GM23338 (cell line): ENCODE measurements around the gene TCN2. TPM values are rescaled to one million over a fixed set of nuclear protein-coding genes. Genes with fewer than 3 reads are reported as not detected.

ENCODE experiments used
- ATAC-seq: fragments of 200-7000 bp; cut with Tn5 transposase; 3 replicates; pipeline ENCODE4 v1.9.1; 2020
- DNase-seq: peaks from one replicate; pipeline ENCODE4 v3.0.0-alpha.2; 2015; ENCODE audit warnings: low spot score
- H2AFZ ChIP-seq: fragments of 200-600 bp; sonication (generic); 2 replicates; pipeline ENCODE4 v1.8.0; 2016; ENCODE audit warnings: antibody characterized with exemption, mild to moderate bottlenecking, moderate library complexity
- H3F3A ChIP-seq: fragments of 200-600 bp; sonication (generic); replicated peaks from 2 replicates; pipeline ENCODE4 v1.8.0; 2017; ENCODE audit warnings: antibody characterized with exemption, mixed run types, low read depth
- H3K27ac ChIP-seq: fragments of 200-600 bp; sonication (generic); 2 replicates; pipeline ENCODE4 v1.6.1; 2016; ENCODE audit warnings: low read depth
- H3K27me3 ChIP-seq: fragments of 200-600 bp; sonication (generic); 2 replicates; pipeline ENCODE4 v1.8.0; 2016; ENCODE audit warnings: mild to moderate bottlenecking, mixed run types, moderate library complexity; ENCODE audit not compliant: insufficient read depth
- H3K36me3 ChIP-seq: fragments of 200-600 bp; sonication (generic); 2 replicates; pipeline ENCODE4 v1.8.0; 2016; ENCODE audit warnings: mild to moderate bottlenecking; ENCODE audit not compliant: insufficient read depth
- H3K4me1 ChIP-seq: fragments of 200-600 bp; sonication (generic); 2 replicates; pipeline ENCODE4 v1.8.0; 2016; ENCODE audit warnings: mild to moderate bottlenecking, moderate library complexity; ENCODE audit not compliant: insufficient read depth
- H3K4me2 ChIP-seq: fragments of 200-600 bp; sonication (generic); 2 replicates; pipeline ENCODE4 v1.7.1; 2017; ENCODE audit warnings: mixed run types
- H3K4me3 ChIP-seq: fragments of 200-600 bp; sonication (generic); 2 replicates; pipeline ENCODE4 v1.6.1; 2016; ENCODE audit warnings: mixed run types
- H3K79me2 ChIP-seq: fragments of 200-600 bp; sonication (generic); replicated peaks from 2 replicates; pipeline ENCODE4 v1.8.0; 2017; ENCODE audit warnings: mild to moderate bottlenecking; ENCODE audit not compliant: insufficient read depth
- H3K9me2 ChIP-seq: fragments of 200-600 bp; sonication (generic); 2 replicates; pipeline ENCODE4 v1.8.0; 2017; ENCODE audit not compliant: insufficient read depth
- H4K20me1 ChIP-seq: fragments of 200-600 bp; sonication (generic); replicated peaks from 2 replicates; pipeline ENCODE4 v1.8.0; 2017; ENCODE audit warnings: mild to moderate bottlenecking; ENCODE audit not compliant: insufficient read depth
- H3K27ac Mint-ChIP-seq: 2 replicates; pipeline ENCODE4 v1.8.0; 2020; ENCODE audit warnings: inconsistent platforms, mild to moderate bottlenecking, moderate library complexity, mixed read lengths
- H3K27me3 Mint-ChIP-seq: 3 replicates; pipeline ENCODE4 v1.8.0; 2022; ENCODE audit warnings: low read depth, mild to moderate bottlenecking, moderate library complexity, mixed read lengths, inconsistent platforms; ENCODE audit not compliant: insufficient read depth, poor library complexity
- H3K36me3 Mint-ChIP-seq: 3 replicates; pipeline ENCODE4 v1.8.0; 2021; ENCODE audit warnings: low read depth, mild to moderate bottlenecking, inconsistent platforms, moderate library complexity, mixed read lengths
- H3K4me1 Mint-ChIP-seq: 3 replicates; pipeline ENCODE4 v1.8.0; 2020; ENCODE audit warnings: mild to moderate bottlenecking, inconsistent platforms, mixed read lengths
- H3K4me3 Mint-ChIP-seq: 3 replicates; pipeline ENCODE4 v1.8.0; 2021; ENCODE audit warnings: moderate library complexity, mild to moderate bottlenecking, inconsistent platforms, mixed read lengths
- H3K9me3 Mint-ChIP-seq: 3 replicates; pipeline ENCODE4 v1.8.0; 2020; ENCODE audit warnings: moderate library complexity, mild to moderate bottlenecking, inconsistent platforms, mixed read lengths
- CREB1 ChIP-seq: fragments of 250-450 bp; sonication (Bioruptor Pico); IDR thresholded peaks from 2 replicates; pipeline ENCODE4 v1.5.0; 2020; ENCODE audit warnings: low read depth, mild to moderate bottlenecking, moderate library complexity
- EZH2 ChIP-seq: fragments of 200-600 bp; sonication (generic); IDR thresholded peaks from one replicate; pipeline ENCODE4 v1.8.0; 2017; ENCODE audit warnings: antibody characterized with exemption, mild to moderate bottlenecking, low read depth; ENCODE audit not compliant: unreplicated experiment
- EZH2phosphoT487 ChIP-seq: fragments of 200-600 bp; sonication (generic); IDR thresholded peaks from one replicate; pipeline ENCODE4 v1.8.1; 2018; ENCODE audit warnings: antibody characterized with exemption; ENCODE audit not compliant: unreplicated experiment
- JUNB ChIP-seq: IDR thresholded peaks from one replicate; pipeline ENCODE4 v1.6.1; 2016; ENCODE audit warnings: antibody characterized with exemption; ENCODE audit not compliant: unreplicated experiment
- NANOG ChIP-seq: IDR thresholded peaks from 2 replicates; pipeline ENCODE4 v1.6.1; 2016; ENCODE audit warnings: antibody characterized with exemption, borderline replicate concordance
- POLR2AphosphoS5 ChIP-seq: IDR thresholded peaks from 2 replicates; pipeline ENCODE4 v1.6.1; 2016; ENCODE audit warnings: antibody characterized with exemption, low read depth
- STAT1 ChIP-seq: IDR thresholded peaks from one replicate; pipeline ENCODE4 v1.6.1; 2016; ENCODE audit warnings: antibody characterized with exemption; ENCODE audit not compliant: unreplicated experiment
- polyA plus RNA-seq: library from polyadenylated mRNA; unstranded; fragments of >200 nt; fragmentation: Nextera tagmentation; extraction: Ambion mirVana; gene quantifications from 2 replicates; pipeline ENCODE4 v1.2.1, GENCODE V29; 2016
- total RNA-seq: library from RNA; depleted of rRNA; stranded (reverse); fragments of >200 nt; shearing (Covaris generic); gene quantifications from 2 replicates; pipeline ENCODE4 v1.2.3, GENCODE V29; 2014
- TF ChIP-seq, protein P1 (sequence below): fragments of 250-450 bp; sonication (Bioruptor Pico); IDR thresholded peaks from 2 replicates; pipeline ENCODE4 v1.5.0; 2020; ENCODE audit warnings: mild to moderate bottlenecking, moderate library complexity
- TF ChIP-seq, protein P2 (sequence below): IDR thresholded peaks from one replicate; pipeline ENCODE4 v1.6.1; 2018; ENCODE audit warnings: antibody characterized with exemption; ENCODE audit not compliant: unreplicated experiment
- TF ChIP-seq, protein P3 (sequence below), 2 experiments: fragments of 200-600 bp in 1 of 2; sonication (generic) in 1 of 2; conservative IDR thresholded peaks; 2 replicates each; pipeline versions ENCODE4 v1.5.1 to v1.6.1; 2016 to 2017; ENCODE audit warnings: antibody characterized with exemption in 2 of 2, low read depth in 2 of 2, mild to moderate bottlenecking in 2 of 2, moderate library complexity in 1 of 2

The TCN2 gene
- total and polyA plus RNA-seq, 2 experiments from 2014 or later: 12.9 to 38.1 TPM

DNA sequence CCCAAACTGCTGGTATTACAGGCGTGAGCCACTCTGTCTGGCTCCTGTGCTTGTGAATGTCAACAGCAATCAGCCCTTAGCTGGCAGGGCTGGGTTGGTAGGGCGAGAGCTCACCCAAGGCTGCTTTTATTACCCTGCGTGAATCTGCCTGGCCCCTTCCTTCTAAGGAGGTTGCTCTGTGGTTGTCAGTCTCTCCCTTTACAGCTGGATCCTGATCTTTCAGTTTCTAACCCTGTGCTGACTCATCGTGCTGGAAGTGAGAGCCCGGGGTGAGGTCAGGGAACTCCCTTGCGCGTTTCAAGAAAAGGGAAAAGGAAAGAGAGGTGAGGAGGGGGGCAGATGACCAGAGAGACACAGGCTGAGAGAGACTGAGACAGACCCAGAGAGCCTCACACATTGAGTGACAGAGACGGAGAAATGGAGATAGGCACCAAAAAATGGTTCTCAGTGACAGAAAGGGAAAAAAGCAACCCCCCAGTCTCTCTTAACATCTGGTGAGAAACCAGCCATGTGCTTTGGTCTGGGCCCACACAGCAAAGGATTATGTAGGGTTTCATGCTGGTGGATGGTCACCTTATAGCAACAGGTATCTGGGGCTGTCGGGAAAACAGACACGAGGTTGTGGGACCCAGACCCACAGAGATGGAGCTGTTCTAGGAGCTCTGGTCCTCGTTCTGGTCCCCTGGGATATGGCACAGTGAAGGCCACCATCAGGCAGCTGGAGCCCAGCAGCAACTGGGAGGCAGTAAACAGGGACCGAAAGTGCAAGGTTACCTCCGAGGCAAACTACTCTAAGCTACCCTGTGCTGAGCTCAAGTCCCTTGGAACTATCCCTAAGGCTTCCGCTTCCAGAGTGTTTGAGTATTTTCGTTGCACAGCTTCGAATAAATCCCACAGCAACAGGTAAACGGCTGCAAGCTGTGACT lies 2.5 kb downstream of the TCN2 start:
- TF ChIP-seq NANOG (no peak), STAT1 (no peak), CREB1 (CRISPR knock-in tag) (no peak), JUNB (no peak), EZH2phosphoT487 (no peak), EZH2 (no peak), POLR2AphosphoS5 (no peak)
- TF ChIP-seq, protein P1, sequence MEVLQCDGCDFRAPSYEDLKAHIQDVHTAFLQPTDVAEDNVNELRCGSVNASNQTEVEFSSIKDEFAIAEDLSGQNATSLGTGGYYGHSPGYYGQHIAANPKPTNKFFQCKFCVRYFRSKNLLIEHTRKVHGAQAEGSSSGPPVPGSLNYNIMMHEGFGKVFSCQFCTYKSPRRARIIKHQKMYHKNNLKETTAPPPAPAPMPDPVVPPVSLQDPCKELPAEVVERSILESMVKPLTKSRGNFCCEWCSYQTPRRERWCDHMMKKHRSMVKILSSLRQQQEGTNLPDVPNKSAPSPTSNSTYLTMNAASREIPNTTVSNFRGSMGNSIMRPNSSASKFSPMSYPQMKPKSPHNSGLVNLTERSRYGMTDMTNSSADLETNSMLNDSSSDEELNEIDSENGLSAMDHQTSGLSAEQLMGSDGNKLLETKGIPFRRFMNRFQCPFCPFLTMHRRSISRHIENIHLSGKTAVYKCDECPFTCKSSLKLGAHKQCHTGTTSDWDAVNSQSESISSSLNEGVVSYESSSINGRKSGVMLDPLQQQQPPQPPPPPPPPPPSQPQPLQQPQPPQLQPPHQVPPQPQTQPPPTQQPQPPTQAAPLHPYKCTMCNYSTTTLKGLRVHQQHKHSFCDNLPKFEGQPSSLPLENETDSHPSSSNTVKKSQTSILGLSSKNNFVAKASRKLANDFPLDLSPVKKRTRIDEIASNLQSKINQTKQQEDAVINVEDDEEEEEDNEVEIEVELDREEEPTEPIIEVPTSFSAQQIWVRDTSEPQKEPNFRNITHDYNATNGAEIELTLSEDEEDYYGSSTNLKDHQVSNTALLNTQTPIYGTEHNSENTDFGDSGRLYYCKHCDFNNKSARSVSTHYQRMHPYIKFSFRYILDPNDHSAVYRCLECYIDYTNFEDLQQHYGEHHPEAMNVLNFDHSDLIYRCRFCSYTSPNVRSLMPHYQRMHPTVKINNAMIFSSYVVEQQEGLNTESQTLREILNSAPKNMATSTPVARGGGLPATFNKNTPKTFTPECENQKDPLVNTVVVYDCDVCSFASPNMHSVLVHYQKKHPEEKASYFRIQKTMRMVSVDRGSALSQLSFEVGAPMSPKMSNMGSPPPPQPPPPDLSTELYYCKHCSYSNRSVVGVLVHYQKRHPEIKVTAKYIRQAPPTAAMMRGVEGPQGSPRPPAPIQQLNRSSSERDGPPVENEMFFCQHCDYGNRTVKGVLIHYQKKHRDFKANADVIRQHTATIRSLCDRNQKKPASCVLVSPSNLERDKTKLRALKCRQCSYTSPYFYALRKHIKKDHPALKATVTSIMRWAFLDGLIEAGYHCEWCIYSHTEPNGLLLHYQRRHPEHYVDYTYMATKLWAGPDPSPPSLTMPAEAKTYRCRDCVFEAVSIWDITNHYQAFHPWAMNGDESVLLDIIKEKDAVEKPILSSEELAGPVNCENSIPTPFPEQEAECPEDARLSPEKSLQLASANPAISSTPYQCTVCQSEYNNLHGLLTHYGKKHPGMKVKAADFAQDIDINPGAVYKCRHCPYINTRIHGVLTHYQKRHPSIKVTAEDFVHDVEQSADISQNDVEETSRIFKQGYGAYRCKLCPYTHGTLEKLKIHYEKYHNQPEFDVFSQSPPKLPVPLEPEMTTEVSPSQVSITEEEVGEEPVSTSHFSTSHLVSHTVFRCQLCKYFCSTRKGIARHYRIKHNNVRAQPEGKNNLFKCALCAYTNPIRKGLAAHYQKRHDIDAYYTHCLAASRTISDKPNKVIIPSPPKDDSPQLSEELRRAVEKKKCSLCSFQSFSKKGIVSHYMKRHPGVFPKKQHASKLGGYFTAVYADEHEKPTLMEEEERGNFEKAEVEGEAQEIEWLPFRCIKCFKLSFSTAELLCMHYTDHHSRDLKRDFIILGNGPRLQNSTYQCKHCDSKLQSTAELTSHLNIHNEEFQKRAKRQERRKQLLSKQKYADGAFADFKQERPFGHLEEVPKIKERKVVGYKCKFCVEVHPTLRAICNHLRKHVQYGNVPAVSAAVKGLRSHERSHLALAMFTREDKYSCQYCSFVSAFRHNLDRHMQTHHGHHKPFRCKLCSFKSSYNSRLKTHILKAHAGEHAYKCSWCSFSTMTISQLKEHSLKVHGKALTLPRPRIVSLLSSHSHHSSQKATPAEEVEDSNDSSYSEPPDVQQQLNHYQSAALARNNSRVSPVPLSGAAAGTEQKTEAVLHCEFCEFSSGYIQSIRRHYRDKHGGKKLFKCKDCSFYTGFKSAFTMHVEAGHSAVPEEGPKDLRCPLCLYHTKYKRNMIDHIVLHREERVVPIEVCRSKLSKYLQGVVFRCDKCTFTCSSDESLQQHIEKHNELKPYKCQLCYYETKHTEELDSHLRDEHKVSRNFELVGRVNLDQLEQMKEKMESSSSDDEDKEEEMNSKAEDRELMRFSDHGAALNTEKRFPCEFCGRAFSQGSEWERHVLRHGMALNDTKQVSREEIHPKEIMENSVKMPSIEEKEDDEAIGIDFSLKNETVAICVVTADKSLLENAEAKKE: no peak
- TF ChIP-seq, protein P2, sequence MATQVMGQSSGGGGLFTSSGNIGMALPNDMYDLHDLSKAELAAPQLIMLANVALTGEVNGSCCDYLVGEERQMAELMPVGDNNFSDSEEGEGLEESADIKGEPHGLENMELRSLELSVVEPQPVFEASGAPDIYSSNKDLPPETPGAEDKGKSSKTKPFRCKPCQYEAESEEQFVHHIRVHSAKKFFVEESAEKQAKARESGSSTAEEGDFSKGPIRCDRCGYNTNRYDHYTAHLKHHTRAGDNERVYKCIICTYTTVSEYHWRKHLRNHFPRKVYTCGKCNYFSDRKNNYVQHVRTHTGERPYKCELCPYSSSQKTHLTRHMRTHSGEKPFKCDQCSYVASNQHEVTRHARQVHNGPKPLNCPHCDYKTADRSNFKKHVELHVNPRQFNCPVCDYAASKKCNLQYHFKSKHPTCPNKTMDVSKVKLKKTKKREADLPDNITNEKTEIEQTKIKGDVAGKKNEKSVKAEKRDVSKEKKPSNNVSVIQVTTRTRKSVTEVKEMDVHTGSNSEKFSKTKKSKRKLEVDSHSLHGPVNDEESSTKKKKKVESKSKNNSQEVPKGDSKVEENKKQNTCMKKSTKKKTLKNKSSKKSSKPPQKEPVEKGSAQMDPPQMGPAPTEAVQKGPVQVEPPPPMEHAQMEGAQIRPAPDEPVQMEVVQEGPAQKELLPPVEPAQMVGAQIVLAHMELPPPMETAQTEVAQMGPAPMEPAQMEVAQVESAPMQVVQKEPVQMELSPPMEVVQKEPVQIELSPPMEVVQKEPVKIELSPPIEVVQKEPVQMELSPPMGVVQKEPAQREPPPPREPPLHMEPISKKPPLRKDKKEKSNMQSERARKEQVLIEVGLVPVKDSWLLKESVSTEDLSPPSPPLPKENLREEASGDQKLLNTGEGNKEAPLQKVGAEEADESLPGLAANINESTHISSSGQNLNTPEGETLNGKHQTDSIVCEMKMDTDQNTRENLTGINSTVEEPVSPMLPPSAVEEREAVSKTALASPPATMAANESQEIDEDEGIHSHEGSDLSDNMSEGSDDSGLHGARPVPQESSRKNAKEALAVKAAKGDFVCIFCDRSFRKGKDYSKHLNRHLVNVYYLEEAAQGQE: no peak
- TF ChIP-seq, protein P3, sequence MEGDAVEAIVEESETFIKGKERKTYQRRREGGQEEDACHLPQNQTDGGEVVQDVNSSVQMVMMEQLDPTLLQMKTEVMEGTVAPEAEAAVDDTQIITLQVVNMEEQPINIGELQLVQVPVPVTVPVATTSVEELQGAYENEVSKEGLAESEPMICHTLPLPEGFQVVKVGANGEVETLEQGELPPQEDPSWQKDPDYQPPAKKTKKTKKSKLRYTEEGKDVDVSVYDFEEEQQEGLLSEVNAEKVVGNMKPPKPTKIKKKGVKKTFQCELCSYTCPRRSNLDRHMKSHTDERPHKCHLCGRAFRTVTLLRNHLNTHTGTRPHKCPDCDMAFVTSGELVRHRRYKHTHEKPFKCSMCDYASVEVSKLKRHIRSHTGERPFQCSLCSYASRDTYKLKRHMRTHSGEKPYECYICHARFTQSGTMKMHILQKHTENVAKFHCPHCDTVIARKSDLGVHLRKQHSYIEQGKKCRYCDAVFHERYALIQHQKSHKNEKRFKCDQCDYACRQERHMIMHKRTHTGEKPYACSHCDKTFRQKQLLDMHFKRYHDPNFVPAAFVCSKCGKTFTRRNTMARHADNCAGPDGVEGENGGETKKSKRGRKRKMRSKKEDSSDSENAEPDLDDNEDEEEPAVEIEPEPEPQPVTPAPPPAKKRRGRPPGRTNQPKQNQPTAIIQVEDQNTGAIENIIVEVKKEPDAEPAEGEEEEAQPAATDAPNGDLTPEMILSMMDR (conservative IDR thresholded peaks at IDR 0.05; ENCODE audit: low read depth in 2 of 2): no peak
- DNase-seq: peak; percentile 15
- H3F3A ChIP-seq: peaks cover 6% of the 10 kb centered on the region; the same call in 1 of the 2 replicates
- no peak overlapping the region for H3K4me3 ChIP-seq
- H3K4me1 ChIP-seq: peaks cover 36% of the 10 kb centered on the region
- no peaks in the 10 kb centered on the region for H3K9me2 ChIP-seq
- Mint-ChIP-seq H3K9me3 (no peaks in the 10 kb centered on the region; the same call in 2 of the 3 replicates), H3K4me3 (peak overlapping the region; percentile 90), H3K36me3 (peaks cover 42% of the 10 kb centered on the region), H3K4me1 (peaks cover 39% of the 10 kb centered on the region), H3K27me3 (peaks cover 10% of the 10 kb centered on the region), H3K27ac (peak overlapping the region; percentile 60)
- peaks cover 8% of the 10 kb centered on the region for H3K79me2 ChIP-seq
- peaks cover 8% of the 10 kb centered on the region; the same call in 1 of the 2 replicates for H3K36me3 ChIP-seq
- no peak overlapping the region for H3K27ac ChIP-seq
- H3K27me3 ChIP-seq: no peaks in the 10 kb centered on the region
- H2AFZ ChIP-seq: no peak overlapping the region
- peak overlapping the region; percentile 43 for H3K4me2 ChIP-seq
- no peak for ATAC-seq
- H4K20me1 ChIP-seq: no peaks in the 10 kb centered on the region
